GM15510 (cell line): ENCODE results near the gene HMGN1.

Source experiments
- POLR2A ChIP-seq: IDR thresholded peaks from 3 replicates; pipeline ENCODE4 v1.6.1; 2011; ENCODE audit warnings: borderline replicate concordance; ENCODE audit not compliant: insufficient read length; ENCODE audit errors: extremely low read depth

The HMGN1 gene

DNA sequence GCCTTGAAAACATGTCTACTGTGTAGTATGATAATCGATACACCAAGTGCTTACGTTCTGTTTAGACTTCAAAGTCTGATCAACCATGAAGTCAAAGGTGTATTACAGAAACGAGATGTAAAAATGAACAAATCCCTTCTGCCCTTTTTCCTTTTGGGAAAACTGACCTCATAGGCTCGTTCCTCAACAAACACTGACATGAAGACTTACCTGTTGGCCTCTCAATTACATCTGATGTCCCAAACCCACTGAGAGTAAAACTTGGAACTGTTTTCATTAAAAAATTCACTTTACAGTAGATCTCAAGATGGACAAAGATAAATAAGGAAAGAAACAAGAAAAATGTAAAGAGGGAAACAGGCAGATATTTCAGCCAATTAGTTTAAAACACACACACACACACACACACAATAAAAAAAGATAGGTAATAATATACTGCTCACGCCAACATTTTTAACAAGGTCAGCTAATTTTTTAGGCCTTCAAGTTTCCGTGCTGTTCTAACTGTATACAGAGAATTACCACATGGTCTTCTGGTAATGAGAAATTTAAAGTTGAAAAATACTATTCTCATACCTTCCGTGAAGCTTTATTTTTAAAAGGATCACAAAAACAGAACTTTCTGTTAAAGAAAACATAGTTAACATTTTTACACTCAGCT is 2.1 kb downstream of the HMGN1 start:
- no peak for TF ChIP-seq POLR2A

DNA sequence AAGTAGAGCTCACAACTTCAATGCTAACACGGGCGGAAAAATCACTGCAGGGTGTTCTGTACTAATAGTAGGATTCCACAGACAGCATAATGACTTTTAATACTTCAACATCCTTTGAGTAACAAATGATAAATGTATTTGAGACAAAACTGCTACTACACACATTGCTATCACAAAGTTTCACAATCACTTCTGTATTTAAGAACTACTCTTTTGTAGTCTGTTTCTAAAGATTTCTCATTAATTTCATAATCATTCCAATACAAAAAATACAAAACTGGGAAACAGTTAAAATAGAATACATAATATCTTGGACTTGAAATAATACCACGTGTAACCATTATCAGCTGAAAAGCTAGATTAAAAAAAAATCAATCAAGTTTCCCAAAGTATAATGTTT is 2.7 kb downstream of the HMGN1 start:
- TF ChIP-seq POLR2A: no peak

DNA sequence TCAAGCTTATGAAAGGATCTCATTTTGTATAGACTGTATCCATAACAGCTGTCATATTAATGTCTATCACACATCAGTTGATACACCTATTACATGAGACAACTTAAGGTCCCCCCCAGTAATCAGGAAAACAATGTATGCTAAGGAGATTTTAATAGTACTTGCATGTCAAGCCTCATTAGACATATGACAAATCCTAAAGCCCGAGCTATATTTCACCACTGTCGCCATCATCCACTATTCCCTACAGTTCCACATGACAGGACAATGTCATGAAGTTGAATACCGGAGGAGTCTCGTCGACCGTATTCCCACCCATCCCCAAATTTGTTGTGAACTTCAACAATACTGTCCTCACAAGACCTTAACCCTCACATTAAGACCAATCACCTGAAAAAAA is 3.4 kb downstream of the HMGN1 start:
- TF ChIP-seq POLR2A: no peak

DNA sequence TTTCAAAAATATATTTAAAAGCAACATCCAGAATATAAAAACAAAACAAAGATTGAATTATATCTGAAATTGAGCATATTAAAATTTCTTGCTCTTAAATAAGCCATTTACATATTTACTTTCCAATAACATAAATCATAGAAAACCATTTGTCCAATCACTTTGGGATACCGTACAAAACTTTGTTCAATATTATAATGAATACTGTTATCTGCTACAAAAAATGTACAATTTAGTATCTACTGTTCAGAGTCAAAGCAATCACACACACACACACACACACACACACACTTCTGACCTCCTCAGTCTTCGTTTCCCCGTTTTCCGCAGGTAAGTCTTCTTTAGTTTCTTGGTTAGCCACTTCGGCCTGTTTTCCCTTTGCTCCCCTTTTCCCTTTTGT is 4.0 kb downstream of the HMGN1 start:
- TF ChIP-seq POLR2A: no peak

DNA sequence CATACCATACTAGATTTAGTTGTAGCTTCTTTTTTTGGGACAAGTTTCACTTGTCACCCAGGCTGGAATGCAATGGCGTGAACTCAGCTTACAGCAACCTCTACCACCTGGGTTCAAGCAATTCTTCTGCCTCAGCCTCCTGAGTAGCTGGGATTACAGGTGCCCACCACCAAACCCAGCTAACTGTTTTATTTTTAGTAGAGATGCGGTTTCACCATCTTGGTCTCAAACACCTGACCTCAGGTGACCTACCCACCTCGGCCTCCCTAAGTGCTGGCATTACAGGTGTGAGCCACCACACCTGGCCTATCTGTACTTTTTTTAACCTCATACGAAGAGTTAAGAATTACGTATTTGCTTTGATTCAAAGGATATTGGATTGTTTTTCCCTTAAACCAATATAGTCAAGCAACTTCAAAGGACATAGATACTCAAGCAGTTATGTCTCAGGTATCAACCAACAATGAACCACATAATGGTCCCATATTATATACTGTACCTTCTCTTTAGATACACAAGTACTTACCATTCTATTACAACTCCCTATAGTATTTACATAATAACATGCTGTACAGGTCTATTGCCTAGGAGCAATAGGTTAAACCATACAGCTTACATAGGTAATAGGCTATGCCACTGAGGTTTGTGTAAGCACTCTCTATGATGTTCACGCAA is 7.5 kb downstream of the HMGN1 start:
- no peak for TF ChIP-seq POLR2A

DNA sequence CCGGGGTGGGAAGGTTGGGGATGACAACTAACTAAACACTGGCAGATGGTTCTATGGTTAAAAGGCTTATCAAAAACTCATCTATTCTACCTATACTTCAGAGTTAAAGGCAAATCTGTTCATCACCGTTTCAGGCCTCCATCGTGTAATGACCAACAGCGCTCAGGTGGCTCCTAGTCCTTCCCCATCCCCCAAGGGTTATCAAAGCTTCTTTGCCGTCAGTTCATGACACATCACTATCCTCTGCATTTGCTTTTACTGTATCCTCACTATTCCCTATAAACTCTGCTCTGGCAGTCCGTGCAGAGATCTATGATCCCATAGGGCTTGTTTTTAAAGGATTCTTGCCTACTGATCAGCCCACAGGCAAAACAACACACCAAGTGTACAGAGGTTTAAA is 8.2 kb downstream of the HMGN1 start:
- no peak for TF ChIP-seq POLR2A

DNA sequence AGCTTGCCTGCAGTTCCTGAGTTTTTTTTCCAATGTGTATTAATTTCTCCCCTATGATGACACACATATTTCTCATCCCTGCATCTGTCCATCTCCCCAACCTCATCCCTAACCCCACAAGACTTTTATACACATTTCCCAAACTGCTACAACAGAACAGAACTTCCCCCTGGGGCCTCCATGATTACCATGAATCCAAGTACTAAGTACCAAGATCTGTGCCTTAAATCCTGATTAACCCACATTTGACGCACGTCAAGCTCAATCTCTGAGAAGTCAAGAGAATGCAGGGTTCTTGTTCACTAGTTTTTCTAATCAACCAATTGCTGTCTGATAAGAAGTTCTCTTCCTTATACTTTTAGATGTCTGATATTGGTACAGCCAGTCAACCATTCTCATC is 9.7 kb downstream of the HMGN1 start:
- TF ChIP-seq POLR2A: no peak

DNA sequence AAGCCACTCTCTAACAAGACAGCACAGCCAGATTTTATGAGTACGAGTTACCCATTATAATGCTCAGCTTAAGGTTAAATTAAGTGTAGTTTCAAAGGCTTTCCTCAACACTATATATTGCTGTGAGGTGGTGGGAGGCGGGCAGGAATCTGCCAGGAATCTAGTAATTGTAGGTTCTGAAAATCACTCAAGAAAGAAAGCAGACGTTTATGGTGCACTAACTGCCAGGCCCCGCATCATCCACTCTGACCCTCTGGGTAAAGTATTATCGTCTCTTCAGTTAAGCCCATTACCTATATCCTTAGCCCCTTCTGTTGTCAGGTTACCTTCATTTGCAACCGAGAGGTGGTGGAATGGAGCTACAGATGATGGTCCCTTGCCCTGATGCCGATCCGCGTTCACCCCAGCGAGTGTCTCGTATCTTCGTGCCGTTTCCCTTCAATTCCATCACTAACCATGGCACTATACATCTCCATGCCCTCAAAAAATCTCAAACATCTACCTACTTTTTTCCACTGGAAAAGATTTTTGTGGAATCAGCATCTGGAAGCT is 12.4 kb downstream of the HMGN1 start:
- no peak for TF ChIP-seq POLR2A

DNA sequence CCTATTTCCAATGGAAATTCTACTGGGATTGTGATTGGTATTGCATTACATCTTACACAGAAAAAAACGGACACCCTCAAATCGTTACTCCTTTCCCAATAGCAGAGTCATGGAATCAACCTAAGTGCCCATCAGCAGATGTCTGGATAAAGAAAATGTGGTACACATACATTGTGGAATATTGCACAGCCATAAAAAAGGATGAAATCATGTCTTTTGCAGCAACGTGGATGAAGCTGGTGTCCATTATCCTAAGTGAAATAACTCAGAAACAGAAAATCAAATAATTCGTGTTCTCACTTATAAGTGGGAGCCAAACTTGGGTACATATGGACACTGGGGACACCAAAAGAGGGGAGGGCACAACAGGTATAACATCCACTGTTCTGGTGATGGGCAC is 14.3 kb downstream of the HMGN1 start:
- TF ChIP-seq POLR2A: no peak

DNA sequence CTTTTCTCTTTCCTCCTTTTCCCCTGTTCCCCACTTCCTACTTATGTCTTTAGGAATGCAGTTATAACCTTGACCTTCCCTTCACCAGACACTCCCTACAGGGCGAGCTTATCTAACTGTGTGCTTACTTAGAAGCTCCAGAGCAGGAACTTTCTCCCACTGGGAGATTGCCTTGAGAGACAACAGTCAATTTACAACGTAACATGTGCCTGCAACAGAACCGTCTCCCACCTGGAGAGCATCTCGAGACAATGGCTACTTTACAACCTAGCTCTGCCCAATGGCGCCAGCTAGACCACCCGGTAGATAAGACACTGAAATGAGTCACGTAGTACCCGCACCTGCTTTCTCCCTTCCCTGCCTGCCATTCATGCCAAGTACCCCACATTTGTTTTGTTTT is 16.7 kb downstream of the HMGN1 start:
- TF ChIP-seq POLR2A: no peak

DNA sequence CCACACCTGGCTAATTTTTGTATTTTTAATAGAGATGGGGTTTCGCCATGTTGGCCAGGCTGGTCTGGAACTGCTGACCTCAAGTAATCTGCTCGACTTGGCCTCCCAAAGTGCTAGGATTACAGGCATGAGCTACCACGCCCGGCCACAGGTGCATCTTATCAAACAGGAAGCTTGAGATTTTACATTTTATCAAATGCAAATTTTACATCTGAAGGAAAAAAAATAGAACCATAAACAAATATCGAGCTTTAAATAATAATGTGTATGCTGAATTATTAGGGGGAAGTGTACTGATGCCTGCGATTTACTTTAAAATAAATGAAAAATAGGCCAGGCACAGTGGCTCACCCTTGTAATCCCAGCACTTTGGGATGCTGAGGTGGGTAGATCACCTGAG is 18.9 kb downstream of the HMGN1 start:
- TF ChIP-seq POLR2A: no peak

DNA sequence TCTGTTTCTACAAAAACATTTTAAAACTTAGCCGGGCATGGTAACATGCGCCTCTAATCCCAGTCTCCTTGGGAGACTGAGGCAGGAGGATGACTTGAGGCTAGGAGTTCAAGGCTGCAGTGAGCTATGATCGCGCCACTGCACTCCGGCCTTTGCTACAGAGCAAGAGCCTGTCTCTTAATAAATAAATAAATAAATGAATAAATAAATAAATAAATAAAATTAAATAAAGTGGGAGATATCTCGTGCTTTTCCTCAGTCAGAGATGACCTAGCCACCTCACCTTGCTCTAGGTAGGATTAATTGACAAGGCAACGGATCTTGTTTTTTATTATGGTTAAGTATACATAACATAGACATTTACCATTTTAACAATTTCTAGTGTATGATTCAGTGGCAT is 21.2 kb downstream of the HMGN1 start:
- no peak for TF ChIP-seq POLR2A

DNA sequence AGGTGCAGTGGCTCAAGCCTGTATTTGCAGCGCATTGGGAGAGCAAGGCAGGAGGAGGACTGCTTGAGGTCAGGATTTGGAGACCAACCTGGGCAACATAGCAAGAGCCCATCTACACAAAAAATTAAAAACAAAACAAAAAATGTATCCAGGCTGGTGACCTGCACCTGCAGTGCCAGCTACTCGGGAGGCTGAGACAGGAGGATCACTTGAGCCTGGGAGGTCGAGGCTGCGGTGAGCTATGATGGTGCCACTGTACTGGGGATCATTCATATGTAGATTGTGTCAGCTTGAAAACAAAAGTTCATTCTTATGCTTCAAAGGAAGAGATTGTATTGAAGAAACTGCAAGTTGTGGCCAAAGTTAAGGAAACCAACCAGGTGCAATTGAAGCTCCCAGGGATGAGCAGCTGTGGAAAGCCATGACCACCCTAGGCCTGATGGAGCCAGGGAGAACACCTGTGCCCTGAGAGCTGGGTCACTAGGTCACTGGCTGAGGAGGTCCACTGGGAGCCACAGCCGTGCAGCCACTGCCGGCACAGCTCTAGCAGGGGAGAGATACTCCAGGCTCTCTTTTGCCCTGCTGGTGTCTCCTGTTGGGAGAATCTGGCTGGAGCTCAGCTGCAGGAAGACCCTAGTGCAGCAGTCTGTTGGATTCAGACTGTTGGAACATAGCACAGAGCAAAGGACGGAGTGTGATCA is 22.1 kb downstream of the HMGN1 start:
- TF ChIP-seq POLR2A: no peak

DNA sequence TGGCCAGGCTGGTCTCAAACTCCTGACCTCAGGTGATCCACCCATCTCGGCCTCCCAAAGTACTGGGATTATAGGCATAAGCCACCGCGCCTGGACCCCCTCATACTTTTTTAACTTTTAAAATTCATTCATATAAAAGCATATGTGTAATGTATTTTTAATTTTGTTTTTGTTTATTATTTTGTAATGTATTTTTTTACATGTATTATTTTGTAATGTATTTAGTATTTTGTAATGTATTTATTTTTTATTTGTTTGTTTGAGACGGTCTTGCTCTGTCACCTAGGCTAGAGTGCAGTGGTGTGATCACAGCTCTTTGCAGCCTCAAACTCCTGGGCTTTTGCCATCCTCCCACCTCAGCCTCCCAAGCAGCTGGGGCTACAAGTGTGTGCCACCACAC is 23.4 kb downstream of the HMGN1 start:
- TF ChIP-seq POLR2A: no peak

DNA sequence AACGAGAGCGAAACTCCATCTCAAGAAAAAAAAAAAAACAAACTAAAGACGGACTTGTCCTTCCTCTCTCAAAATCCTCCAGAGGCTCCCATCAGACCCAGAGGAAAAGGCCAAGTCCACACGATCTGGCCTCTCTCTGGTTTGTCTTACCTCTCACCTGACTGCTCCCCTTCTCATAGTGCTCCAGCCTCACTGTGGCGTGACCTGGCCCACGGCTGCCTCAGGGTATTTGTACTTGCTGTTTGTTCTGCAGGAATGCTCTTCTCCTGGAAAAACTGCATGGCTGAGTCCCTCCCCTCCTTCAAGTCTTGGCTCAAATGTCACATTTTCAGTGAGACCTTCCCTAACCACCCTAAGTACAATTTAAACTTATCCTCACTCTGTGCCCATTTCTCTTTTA is 27.5 kb downstream of the HMGN1 start:
- TF ChIP-seq POLR2A: no peak
